Head of caudate nucleus (tissue), 42 donors: ENCODE results near the gene NECAB2.

Source experiments
- DNase-seq, 42 donors: peaks; one replicate each; pipeline versions ENCODE4 v3.0.0 to v3.0.0-alpha.2; 2020 to 2021; ENCODE audit warnings: mixed read lengths in 7 of 42
- intact Hi-C: fragments of 100-400 bp; cut with DNase I; formaldehyde crosslinking; loops from one replicate; pipeline ENCODE4 v1.15.0; 2022

Gene NECAB2

DNA sequence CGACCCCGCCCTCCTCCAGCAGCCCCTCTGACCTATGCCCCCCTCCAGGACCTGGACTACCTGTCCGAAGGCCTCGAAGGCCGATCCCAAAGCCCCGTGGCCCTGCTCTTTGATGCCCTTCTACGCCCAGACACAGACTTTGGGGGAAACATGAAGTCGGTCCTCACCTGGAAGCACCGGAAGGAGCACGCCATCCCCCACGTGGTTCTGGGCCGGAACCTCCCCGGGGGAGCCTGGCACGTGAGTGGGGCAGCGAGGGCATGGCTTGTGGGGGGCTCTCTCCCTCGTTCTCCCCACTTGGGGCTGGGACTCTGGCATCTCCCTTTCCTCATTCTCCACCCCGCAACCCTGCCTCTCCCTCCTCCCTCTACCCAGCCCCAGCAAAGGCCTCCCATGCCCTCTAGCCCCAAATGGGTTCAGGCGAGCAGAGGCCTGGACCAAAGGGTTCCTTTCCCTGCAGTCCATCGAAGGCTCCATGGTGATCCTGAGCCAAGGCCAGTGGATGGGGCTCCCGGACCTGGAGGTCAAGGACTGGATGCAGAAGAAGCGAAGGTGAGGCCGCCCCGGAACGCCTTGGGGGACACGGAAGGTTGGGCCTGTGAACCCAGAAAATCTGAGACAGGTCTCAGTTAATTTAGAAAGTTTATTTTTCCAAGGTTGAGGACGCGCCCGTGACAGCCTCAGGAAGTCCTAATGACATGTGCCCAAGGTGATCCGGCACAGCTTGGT lies 7.4 kb upstream of the NECAB2 start:
- no peak for DNase-seq
- intact Hi-C loops, result no loop called here

DNA sequence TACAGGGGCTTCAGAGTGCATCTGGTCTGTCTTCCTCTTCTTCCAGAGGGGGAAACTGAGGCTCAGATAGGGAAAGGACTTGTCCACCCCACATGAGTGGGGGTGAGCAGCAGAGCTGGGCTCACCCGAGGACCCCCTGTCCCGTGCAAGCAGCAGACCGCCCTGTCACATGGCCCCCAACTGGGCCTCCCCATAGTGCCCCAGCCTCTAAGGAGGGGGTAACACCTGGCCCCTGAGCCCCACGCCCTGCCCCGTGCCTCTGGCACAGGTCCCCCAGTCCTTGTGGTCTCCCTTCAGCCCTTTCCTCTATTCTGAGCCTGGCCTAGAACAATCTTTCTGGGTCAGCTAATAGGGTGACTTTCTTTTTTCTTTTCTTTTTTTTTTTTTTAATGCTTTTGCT lies 6.5 kb upstream of the NECAB2 start:
- DNase-seq, result no peak
- intact Hi-C loops, result no loop called here

DNA sequence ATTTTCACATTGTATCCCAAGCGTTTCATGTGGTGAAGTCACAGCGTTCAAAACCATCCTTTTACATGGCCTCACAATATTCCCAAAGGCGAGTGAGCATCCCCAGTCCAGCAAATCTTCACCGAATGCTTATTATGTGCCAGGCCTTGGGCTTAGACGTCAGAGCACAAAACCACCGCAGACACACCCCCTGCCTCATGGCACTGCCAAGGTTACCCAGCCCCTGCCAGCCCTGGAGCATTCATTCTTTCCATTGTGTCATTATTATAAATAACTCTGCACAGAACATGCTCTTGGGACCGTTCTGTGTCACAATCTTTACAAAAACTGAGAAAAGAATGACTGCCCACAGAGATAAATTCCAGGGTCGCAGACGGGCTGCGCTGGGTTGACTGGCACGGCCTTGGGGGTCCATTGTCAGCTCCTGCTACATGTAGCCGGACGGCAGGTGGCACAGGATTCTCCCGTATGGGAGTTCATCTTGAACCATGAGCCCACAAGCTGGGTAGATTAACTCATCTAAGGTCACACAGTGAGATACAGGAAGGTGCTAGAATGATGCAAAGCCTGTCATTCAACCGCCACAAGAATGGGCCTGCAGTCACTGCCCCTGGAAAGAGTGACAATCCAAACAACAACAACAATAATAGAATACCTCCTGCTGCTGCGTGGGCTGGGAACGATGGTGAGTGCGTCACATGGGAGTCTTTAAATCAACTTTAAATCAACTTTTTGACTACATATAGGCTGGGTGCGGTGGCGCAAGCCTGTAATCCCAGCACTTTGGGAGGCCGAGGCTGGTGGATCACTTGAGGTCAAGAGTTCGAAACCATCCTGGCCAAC lies 4.5 kb upstream of the NECAB2 start:
- no peak for DNase-seq
- intact Hi-C loops, result no loop called here

DNA sequence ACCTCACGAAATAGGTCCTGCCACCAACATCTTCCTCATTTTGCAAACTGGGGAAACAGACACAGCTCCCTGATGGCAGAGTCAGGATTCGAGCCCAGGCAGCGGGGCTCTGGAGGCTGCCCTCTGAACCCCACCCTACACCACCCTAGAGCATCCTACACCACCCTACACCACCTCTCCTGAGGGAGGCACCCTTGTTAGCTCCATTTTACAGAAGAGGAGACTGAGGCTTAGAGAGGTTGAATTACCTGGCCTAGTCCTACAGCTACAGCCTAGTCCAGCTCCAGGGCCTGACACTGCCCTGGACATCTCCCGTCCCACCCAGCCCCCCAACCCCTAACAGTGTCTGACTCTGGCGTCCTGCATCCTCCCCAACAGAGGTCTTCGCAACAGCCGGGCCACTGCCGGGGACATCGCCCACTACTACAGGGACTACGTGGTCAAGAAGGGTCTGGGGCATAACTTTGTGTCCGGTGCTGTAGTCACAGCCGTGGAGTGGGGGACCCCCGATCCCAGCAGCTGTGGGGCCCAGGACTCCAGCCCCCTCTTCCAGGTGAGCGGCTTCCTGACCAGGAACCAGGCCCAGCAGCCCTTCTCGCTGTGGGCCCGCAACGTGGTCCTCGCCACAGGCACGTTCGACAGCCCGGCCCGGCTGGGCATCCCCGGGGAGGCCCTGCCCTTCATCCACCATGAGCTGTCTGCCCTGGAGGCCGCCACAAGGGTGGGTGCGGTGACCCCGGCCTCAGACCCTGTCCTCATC lies 3.2 kb upstream of the NECAB2 start:
- intact Hi-C loops, result no loop called here
- no peak for DNase-seq

DNA sequence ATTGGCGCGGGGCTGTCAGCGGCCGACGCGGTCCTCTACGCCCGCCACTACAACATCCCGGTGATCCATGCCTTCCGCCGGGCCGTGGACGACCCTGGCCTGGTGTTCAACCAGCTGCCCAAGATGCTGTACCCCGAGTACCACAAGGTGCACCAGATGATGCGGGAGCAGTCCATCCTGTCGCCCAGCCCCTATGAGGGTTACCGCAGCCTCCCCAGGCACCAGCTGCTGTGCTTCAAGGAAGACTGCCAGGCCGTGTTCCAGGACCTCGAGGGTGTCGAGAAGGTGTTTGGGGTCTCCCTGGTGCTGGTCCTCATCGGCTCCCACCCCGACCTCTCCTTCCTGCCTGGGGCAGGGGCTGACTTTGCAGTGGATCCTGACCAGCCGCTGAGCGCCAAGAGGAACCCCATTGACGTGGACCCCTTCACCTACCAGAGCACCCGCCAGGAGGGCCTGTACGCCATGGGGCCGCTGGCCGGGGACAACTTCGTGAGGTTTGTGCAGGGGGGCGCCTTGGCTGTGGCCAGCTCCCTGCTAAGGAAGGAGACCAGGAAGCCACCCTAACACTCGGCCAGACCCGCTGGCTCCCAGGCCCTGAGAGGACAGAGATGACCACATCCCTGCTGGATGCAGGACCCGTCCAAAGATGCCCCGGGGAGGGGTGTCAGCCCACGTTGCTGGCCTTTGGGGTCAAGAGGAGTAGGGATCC lies 2.4 kb upstream of the NECAB2 start:
- intact Hi-C loops, result no loop called here
- no peak for DNase-seq

DNA sequence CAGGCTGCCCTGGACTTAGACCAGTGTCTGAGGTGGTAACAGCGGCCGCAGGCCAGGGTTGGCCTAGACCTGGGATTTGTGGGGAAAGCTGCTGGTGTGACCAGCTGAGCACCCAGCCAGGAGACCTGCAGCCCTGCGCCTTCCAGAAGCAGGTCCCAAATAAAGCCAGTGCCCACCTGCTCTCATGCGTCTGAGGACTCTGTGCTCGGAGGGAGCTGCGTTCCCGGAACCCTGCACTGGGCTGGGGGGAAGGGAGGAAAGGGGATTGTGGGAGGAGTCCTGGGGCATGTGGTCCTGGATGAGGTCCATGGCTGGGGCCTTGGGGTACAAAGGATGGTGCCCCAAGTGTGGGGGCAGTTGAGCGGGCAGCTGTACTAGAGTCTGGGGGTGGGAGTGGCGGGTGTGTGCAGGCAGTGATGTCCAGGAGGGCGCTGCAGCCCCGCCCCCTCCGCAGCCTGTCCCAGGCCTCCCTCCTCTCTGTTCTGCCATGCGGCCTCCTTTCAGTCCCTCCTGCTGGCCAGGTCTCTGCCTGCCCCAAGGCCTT lies 1.8 kb upstream of the NECAB2 start:
- DNase-seq, result no peak
- intact Hi-C loops, result no loop called here

DNA sequence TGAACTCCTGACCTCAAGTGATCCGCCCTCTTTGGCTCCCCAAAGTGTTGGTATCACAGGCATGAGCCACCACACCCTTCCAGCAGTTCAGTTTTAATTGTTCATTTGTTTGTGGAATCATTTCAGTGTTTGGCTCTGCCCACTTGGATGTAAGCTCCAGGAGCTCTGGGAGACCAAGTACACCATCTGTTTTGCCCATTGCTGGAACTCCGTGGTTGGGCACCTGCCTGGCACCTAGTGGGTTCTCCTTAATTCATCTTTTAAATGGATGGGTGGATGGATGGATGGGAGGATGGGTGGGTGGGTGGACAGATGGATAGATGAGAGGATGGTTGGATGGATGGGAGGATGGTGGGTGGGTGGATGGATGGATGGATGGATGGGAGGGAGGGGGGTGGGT lies 953 bp upstream of the NECAB2 start:
- no peak for DNase-seq
- intact Hi-C loops, result no loop called here

DNA sequence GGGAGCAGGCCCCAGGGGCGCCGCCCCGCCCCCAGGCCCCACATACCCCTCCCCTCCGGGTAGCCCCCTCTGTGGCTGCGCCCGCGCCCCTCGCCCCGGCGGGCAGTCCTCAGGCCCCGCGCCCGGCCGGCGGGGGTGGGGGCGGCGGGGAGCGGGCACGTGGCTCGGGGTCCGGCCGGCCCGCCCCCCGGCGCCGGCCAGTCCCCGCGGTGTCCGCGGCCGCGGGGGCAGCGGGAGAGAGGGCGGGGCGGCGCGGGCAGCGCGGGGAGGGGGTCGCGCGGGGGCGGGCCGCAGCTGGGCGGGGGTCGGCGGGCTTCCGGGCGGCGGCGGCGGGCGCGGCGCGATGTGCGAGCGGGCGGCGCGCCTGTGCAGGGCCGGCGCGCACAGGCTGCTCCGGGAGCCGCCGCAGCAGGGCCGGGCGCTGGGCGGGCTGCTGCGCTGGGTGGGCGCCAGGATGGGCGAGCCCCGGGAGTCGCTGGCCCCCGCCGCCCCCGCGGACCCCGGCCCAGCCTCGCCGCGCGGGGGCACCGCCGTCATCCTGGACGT lies 335 bp downstream of the NECAB2 start:
- intact Hi-C loops, result no loop called here

DNA sequence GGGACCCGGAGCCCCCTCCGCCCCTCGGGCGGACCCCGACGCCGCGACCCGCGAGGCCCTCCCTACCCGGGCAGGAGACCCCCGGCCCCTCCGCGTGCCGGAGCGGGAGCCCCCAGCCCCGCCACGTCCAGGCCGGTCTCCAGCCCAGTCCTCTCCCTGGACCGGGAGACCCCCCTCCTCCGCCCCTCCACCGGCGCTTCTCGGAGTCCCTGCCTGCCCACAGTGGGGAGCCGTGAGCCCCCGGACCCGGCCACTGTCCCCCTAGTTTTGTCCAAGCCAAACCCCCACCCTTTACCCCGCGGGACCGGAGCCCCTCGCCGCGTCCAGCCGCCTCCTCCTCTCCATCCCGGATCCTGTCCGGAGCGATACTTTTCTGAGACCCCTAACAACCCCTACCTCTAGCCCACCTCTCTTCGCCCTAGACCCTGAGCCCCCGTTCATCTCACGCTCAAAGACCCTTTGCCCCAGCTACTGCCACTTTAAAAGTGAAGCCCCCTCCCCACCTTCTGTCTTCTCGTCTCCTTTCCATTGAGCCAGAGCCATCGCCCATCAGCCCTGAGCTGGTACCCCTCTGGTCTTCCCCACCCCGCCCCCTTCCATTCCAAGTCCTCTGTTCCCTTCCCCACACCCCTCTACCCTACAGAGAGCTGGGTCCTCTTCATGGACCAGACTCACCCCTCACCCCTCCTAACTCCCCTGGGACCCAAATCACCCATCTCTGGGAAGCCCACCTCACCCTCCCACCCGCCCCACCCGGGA lies 1.0 kb downstream of the NECAB2 start:
- intact Hi-C loops, result no loop called here

More for the DNA sequence above, 335 bp downstream of the NECAB2 start:
- no peak for DNase-seq

DNA sequence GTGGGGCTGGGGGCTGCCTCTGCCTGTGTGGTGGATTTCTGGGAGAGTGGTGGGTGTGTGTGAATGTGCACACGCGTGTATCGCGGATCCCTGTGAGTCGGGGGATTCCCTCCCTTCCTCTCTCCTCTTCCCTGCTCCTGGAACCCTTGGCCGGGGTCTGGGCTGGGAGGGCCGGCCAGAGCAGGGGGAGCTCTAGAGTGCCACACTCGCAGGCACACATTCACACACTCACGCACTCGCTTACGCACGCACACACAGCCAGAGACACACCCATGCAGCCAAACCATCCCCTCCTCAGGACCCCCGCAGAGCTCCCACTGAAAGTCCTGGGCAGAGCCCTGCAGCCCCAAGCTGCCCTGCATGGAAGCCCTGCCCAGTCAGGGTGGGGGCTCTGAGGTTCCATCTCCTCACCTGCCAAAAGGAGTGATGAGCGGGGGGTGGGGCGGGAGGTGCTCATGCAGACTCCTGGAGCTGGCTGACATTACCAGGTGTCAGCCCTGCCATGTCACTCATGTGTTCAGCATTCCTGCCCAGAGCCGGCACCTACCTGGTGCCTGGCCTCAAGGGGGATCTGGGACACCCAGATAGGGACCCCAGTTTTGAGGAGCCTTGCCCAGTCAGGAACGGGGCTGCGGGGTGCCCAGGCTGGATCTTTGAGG lies 1.9 kb downstream of the NECAB2 start:
- intact Hi-C loops, result loop anchor here (10.0 kb wide), 1 partner anchor 515 kb away; no protein-coding TSS in a partner anchor
- peak in 31 of 42 donors; percentile 38 to 84 (median 61) for DNase-seq

More for the DNA sequence above, 1.0 kb downstream of the NECAB2 start:
- no peak for DNase-seq

DNA sequence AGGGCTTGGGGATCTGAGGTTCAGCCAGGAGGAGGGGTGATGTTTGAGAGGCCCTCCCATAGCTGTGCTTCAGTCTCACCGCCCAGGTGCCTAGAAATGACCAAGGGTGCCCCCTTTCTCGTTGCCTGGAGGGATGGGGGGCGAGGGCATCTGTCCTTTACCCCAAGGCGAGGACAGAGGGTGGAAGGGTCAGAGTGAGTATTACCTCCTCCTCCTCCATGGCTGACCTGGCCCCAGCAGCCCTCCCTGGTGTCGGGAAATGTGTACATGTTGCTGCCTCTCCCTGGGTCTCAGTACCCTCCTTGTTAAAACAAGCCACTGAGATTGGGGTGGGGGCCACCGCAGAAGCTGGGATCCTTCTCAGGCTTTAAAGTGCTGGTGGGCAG lies 2.4 kb downstream of the NECAB2 start:
- intact Hi-C loops, result loop anchor here (10.0 kb wide), 1 partner anchor 514 kb away; no protein-coding TSS in a partner anchor
- no peak for DNase-seq

DNA sequence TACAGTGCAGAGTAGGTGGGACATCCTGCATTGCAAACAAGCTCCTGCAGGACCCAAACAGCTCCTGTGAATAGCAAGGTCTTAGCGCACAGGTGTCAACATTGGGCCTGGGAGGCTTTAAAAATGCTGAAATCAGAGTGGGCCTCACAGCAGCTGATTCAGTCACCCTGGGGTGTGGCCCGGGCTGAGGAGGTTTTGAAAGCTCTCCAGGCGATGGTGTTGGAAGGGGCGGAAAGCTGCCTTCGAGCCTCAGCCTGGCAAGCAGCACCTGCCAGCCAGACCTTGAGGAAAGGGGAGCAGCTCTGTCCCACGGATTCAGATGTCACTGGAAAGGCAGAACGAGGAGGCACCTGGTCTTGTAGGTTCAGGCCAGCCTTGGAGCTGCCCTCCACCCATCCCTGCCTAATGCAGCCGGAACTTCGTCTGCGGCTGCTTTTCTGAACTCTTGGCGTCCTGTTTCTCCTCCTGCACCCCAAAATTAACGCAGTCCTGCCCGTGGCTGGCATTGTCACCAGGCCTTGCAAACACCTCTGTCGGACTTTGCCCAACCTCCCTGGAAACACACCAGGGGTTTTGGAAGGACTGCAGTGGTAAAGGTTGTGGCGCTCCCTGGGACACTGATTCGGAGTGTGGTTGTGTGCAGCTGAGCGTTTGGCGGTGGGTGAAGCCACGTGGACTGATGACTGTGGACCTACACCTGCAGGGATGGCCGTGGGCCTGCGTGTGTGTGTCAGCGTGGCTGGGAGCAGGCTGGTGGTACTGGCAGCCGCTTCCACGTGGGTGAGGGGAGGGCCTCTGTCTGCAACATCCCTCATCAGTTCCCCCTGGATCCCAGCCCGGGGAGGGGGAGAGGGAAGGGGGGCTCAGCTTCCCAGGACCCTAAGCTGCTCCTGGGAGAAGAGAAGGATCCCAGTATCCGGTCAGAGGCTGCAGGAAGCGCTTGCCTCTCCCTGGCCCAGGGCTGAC lies 3.4 kb downstream of the NECAB2 start:
- intact Hi-C loops, result loop anchor here (10.0 kb wide), 1 partner anchor 513 kb away; no protein-coding TSS in a partner anchor
- DNase-seq, result peak in 11 of 42 donors; percentile 34 to 76 (median 52)

DNA sequence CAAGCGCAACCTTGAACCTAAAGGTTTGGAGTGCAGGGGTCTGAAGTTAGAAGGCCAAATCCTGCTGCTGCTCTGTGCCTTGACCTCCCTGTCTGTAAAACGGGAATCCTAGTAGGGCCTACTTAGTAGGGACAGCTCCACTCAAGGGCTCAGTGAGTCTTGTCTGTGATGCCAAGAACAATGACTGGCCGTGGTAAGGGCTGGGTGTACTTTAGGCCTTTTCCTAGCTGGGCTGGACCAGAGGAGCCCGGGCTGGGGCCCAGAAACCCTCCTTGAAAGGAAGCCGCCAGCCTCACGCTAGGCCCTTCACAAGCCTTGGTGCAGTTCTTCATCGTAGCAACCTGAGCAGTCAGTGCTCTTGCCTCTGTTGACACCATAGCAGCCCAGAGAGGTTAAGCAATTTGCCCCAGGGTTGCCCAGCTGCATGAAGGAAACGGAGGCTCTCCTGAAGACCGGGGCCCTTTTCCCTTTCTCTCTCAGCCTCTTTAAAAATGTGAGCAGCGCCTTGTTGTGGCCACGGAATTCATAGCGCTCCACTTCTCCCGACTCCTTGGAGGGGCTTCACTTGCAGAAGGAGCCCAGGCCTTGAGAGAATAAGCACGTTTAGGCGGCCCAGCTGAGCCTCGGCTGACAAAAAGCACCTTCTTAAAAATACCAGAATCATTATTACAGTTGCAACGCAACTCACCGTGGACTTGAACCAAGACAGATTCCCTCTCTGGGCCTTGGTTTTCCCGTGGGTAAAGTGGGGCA lies 4.4 kb downstream of the NECAB2 start:
- intact Hi-C loops, result loop anchor here (10.0 kb wide), 1 partner anchor 512 kb away; no protein-coding TSS in a partner anchor
- no peak for DNase-seq

DNA sequence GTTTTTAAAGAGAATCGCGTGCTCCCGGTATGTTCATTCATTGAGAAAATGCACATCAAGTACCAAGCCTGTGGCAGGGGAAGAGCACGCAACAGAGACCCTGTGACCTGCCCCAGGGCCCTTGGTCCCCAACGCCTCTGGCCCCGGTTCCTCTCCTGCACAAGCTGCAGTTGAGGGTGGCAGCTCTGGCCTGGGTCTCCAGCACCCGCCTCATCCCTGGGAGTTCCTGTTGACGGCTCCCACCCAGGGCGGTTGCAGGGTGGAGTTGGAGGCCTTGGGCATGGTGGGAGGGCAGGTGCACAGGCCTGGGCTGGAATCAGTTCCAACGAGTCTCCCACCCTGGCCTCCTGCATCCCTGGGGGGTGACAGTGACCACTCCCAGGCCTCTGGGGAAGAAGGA lies 5.0 kb downstream of the NECAB2 start:
- intact Hi-C loops, result loop anchor here (10.0 kb wide), 1 partner anchor 512 kb away; no protein-coding TSS in a partner anchor
- no peak for DNase-seq
